ENCODE results near the gene SMIM38. TPM values are rescaled to one million over a fixed set of nuclear protein-coding genes. Genes with fewer than 3 reads are reported as not detected.

Gene SMIM38
- total RNA-seq, 1 donor from 2014 or later, result not detected

GRCh38 chr11:69159150-69159852, 3.6 kb downstream of the SMIM38 start:
- Histone ChIP-seq H3K36me3 (no peaks in the 10 kb centered on the region), H3K4me1 (peaks cover 62% of the 10 kb centered on the region), H3K27ac (replicated peaks) (no peak overlapping the region), H3K9me3 (replicated peaks) (peaks cover 15% of the 10 kb centered on the region), H3K4me3 (no peak overlapping the region), H3K27me3 (ENCODE audit: low read depth) (no peaks in the 10 kb centered on the region)
- DNase-seq, result no peak
- TF ChIP-seq, protein P1, sequence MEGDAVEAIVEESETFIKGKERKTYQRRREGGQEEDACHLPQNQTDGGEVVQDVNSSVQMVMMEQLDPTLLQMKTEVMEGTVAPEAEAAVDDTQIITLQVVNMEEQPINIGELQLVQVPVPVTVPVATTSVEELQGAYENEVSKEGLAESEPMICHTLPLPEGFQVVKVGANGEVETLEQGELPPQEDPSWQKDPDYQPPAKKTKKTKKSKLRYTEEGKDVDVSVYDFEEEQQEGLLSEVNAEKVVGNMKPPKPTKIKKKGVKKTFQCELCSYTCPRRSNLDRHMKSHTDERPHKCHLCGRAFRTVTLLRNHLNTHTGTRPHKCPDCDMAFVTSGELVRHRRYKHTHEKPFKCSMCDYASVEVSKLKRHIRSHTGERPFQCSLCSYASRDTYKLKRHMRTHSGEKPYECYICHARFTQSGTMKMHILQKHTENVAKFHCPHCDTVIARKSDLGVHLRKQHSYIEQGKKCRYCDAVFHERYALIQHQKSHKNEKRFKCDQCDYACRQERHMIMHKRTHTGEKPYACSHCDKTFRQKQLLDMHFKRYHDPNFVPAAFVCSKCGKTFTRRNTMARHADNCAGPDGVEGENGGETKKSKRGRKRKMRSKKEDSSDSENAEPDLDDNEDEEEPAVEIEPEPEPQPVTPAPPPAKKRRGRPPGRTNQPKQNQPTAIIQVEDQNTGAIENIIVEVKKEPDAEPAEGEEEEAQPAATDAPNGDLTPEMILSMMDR (IDR thresholded peaks at IDR 0.05; ENCODE audit: borderline replicate concordance), result no peak
- intact Hi-C loops (cut with micrococcal nuclease), result no loop called here

- Histone ChIP-seq H3K36me3 (no peaks in the 10 kb centered on the region), H3K4me1 (peaks cover 50% of the 10 kb centered on the region), H3K27me3 (ENCODE audit: low read depth) (no peaks in the 10 kb centered on the region), H3K27ac (replicated peaks) (peak overlapping the region; percentile 52), H3K9me3 (replicated peaks) (peaks cover 15% of the 10 kb centered on the region), H3K4me3 (no peak overlapping the region)
- no peak for DNase-seq
- TF ChIP-seq, protein P1 (IDR thresholded peaks at IDR 0.05; ENCODE audit: borderline replicate concordance), result no peak
- intact Hi-C loops (cut with micrococcal nuclease), result no loop called here
Measured at GRCh38 chr11:69160296-69161116, 4.8 kb downstream of the SMIM38 start.

GRCh38 chr11:69161117-69161407, 5.3 kb downstream of the SMIM38 start:
- intact Hi-C loops (cut with micrococcal nuclease), result no loop called here
- TF ChIP-seq, protein P1 (IDR thresholded peaks at IDR 0.05; ENCODE audit: borderline replicate concordance), result no peak
- Histone ChIP-seq H3K27ac (replicated peaks) (peak overlapping the region; percentile 52), H3K4me1 (peaks cover 48% of the 10 kb centered on the region), H3K27me3 (ENCODE audit: low read depth) (no peaks in the 10 kb centered on the region), H3K9me3 (replicated peaks) (peaks cover 15% of the 10 kb centered on the region), H3K36me3 (no peaks in the 10 kb centered on the region), H3K4me3 (no peak overlapping the region)
- DNase-seq, result no peak

- H3K27ac ChIP-seq (replicated peaks), result no peak overlapping the region
- H3K4me1 ChIP-seq, result peaks cover 45% of the 10 kb centered on the region
- H3K27me3 ChIP-seq (ENCODE audit: low read depth), result no peaks in the 10 kb centered on the region
- H3K4me3 ChIP-seq, result no peak overlapping the region
- H3K9me3 ChIP-seq (replicated peaks), result peaks cover 15% of the 10 kb centered on the region
- no peak for DNase-seq
- TF ChIP-seq, protein P1 (IDR thresholded peaks at IDR 0.05; ENCODE audit: borderline replicate concordance), result no peak
- no peaks in the 10 kb centered on the region for H3K36me3 ChIP-seq
- intact Hi-C loops (cut with micrococcal nuclease), result no loop called here
Measured at GRCh38 chr11:69162505-69162904, 6.8 kb downstream of the SMIM38 start.

DNA sequence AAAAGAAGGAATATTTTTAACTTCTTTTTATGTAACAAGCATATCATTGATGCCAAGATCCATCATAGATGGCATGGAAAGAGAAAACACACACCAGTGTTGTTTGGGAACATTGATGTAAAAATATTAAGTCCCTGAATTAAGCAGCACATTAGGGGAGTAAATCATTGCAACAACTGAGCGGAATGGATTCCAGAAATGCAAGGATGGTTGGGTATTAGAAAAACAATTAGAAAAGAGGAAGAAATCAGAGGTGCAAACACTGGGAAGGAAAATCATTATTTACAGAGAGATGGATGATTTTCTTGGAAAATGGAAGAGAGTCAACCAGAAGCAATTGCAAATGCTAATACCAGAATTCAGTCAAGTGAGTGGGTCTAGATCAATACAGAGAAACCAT, 8.1 kb downstream of the SMIM38 start:
- Histone ChIP-seq H3K27ac (replicated peaks) (no peak overlapping the region), H3K27me3 (ENCODE audit: low read depth) (no peaks in the 10 kb centered on the region), H3K9me3 (replicated peaks) (peaks cover 15% of the 10 kb centered on the region), H3K4me1 (peaks cover 37% of the 10 kb centered on the region), H3K4me3 (no peak overlapping the region), H3K36me3 (no peaks in the 10 kb centered on the region)
- intact Hi-C loops (cut with micrococcal nuclease), result no loop called here
- no peak for DNase-seq
- TF ChIP-seq, protein P1 (IDR thresholded peaks at IDR 0.05; ENCODE audit: borderline replicate concordance), result no peak

Measured in left ventricle myocardium inferior (tissue), 1 donor.